HEK293T (cell line): ENCODE results near the gene FAS.

ENCODE experiments used
- ARNT ChIP-seq: fragments of 450-650 bp; IDR thresholded peaks from 2 replicates; pipeline ENCODE4 v1.6.1; 2017; ENCODE audit warnings: mild to moderate bottlenecking
- BHLHE40 ChIP-seq: fragments of 450-650 bp; IDR thresholded peaks from 2 replicates; pipeline ENCODE4 v1.6.1; 2016; ENCODE audit warnings: mild to moderate bottlenecking, moderate library complexity, borderline replicate concordance
- FOXK2 ChIP-seq: fragments of 450-650 bp; IDR thresholded peaks from 2 replicates; pipeline ENCODE4 v1.6.1; 2016; ENCODE audit warnings: mild to moderate bottlenecking
- FOXM1 ChIP-seq: fragments of 450-650 bp; IDR thresholded peaks from 2 replicates; pipeline ENCODE4 v1.6.1; 2017; ENCODE audit warnings: mild to moderate bottlenecking, borderline replicate concordance
- SP1 ChIP-seq: fragments of 450-650 bp; IDR thresholded peaks from 2 replicates; pipeline ENCODE4 v1.6.1; 2017
- SUZ12 ChIP-seq: fragments of 450-650 bp; IDR thresholded peaks from 2 replicates; pipeline ENCODE4 v1.6.1; 2016; ENCODE audit warnings: mild to moderate bottlenecking
- TARDBP ChIP-seq: fragments of 450-650 bp; IDR thresholded peaks from 2 replicates; pipeline ENCODE4 v1.6.1; 2016

- TF ChIP-seq ARNT (no peak), TARDBP (no peak), SUZ12 (no peak), SP1 (no peak), FOXM1 (no peak), BHLHE40 (no peak), FOXK2 (no peak)
Observed at GRCh38 chr10:88953662-88954061, 36.9 kb upstream of the FAS start.
